Measurements from ENCODE around the gene PIEZO2.

DNA sequence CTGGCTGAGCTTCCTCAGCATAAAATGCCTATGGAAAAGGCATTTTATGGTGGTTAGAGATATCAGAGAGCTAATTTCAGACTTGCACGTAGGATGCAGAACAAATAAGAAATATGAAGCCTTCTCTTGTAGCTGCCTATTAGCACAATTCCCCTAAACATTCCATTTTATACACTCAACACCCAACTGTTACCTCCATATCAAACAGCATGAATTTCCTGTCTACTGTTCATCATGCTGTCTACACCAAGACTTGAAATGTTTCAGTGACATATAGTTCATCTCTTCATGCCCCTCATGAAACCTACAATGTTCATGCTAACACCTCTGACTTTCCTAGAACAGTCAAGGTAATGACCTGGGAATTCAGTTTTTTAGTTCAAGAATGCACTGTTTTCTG is 249.9 kb downstream of the PIEZO2 start:
- TF ChIP-seq, protein P1, sequence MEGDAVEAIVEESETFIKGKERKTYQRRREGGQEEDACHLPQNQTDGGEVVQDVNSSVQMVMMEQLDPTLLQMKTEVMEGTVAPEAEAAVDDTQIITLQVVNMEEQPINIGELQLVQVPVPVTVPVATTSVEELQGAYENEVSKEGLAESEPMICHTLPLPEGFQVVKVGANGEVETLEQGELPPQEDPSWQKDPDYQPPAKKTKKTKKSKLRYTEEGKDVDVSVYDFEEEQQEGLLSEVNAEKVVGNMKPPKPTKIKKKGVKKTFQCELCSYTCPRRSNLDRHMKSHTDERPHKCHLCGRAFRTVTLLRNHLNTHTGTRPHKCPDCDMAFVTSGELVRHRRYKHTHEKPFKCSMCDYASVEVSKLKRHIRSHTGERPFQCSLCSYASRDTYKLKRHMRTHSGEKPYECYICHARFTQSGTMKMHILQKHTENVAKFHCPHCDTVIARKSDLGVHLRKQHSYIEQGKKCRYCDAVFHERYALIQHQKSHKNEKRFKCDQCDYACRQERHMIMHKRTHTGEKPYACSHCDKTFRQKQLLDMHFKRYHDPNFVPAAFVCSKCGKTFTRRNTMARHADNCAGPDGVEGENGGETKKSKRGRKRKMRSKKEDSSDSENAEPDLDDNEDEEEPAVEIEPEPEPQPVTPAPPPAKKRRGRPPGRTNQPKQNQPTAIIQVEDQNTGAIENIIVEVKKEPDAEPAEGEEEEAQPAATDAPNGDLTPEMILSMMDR (IDR thresholded peaks at IDR 0.05; ENCODE audit: low read depth, low read length, poor library complexity, severe bottlenecking): no peak
- TF ChIP-seq EZH2phosphoT487 (IDR thresholded peaks at IDR 0.05; ENCODE audit: borderline replicate concordance, low read length): no peak

Data from DOHH2 (cell line).